OCI-LY3 (cell line): ENCODE measurements around the gene RPGRIP1.

ENCODE experiments used
- EZH2phosphoT487 ChIP-seq: fragments of 200-600 bp; shearing (Covaris generic); IDR thresholded peaks from 2 replicates; pipeline ENCODE4 v1.6.1; 2018; ENCODE audit warnings: antibody characterized with exemption, mixed run types, low read depth
- TF ChIP-seq, protein P1 (sequence below): fragments of 200-600, 300-600 bp; sonication (generic); IDR thresholded peaks from 2 replicates; pipeline ENCODE4 v1.5.1; 2014; ENCODE audit warnings: antibody characterized with exemption, low read length, low read depth

DNA sequence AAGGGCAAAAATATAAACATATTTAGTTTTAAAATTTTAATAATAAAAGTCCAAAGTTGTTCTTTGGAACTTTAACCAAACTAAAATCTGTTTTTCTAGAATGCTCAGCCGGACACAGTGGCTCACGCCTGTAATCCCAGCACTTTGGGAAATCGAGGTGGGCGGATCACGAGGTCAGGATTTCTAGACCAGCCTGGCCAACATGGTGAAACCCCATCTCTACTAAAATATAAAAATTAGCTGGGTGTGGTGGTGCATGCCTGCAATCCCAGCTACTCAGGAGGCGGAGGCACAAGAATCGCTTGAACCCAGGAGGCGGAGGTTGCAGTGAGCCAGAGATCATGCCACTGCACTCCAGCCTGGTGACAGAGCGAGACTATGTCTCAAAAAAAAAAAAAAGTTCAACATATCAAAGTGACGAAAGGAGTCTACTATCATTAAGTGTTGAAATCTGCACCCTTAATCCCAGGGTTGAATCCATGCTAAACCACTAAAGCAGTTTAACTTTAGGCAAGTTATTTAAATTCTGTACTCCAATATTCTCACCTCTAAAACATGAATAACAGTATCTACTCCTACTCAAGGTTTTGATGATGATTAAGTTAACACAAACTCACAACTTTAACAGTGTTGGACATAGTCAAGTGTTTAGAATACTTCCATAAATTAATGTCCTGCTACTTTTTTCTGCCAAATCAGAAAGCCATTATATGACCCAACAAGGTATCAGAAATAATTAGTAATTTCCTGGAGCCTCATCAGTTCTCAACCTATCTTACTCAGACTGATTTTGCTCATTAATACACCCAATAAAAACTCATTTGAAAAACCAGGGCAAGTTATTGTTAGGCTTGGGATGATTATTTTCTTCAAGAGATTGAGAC is 21.6 kb upstream of the RPGRIP1 start:
- TF ChIP-seq, protein P1, sequence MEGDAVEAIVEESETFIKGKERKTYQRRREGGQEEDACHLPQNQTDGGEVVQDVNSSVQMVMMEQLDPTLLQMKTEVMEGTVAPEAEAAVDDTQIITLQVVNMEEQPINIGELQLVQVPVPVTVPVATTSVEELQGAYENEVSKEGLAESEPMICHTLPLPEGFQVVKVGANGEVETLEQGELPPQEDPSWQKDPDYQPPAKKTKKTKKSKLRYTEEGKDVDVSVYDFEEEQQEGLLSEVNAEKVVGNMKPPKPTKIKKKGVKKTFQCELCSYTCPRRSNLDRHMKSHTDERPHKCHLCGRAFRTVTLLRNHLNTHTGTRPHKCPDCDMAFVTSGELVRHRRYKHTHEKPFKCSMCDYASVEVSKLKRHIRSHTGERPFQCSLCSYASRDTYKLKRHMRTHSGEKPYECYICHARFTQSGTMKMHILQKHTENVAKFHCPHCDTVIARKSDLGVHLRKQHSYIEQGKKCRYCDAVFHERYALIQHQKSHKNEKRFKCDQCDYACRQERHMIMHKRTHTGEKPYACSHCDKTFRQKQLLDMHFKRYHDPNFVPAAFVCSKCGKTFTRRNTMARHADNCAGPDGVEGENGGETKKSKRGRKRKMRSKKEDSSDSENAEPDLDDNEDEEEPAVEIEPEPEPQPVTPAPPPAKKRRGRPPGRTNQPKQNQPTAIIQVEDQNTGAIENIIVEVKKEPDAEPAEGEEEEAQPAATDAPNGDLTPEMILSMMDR = no peak
- no peak for TF ChIP-seq EZH2phosphoT487
